Activated naive CD4-positive, alpha-beta T cell treated with anti-CD3 and anti-CD28 coated beads, Interleukin-2, amount 50 U/mL, for 72 hours (primary cell): ENCODE data around the gene TRPM2. TPM values are rescaled to one million over a fixed set of nuclear protein-coding genes. Genes with fewer than 3 reads are reported as not detected.
A peak's percentile ranks its signal among the peaks of the same experiment; 100 is the strongest.
"Not testable (repeated sequence)": the region's sequence is repeated elsewhere in the genome, so short reads cannot be mapped to it uniquely, and the experiment has no call there.

Experiments
- ATAC-seq, 2 donors: fragments of 150-1000 bp; cut with Tn5 transposase; 2 replicates each; pipeline ENCODE4 v1.10.0; 2021; ENCODE audit warnings: mild to moderate bottlenecking in 2 of 2, moderate library complexity in 2 of 2
- DNase-seq, 2 donors: peaks; one replicate each; pipeline ENCODE4 v3.0.0; 2021 to 2022; ENCODE audit warnings: low spot score in 2 of 2
- H3K27ac Mint-ChIP-seq, 2 donors: one replicate each; pipeline ENCODE4 v1.8.0; 2022; ENCODE audit warnings: mild to moderate bottlenecking in 2 of 2, mixed read lengths in 2 of 2
- H3K36me3 Mint-ChIP-seq, 2 donors: one replicate each; pipeline ENCODE4 v1.8.0; 2022; ENCODE audit warnings: mixed read lengths in 2 of 2
- H3K9me3 Mint-ChIP-seq, 2 donors: one replicate each; pipeline ENCODE4 v1.8.0; 2022; ENCODE audit warnings: mixed read lengths in 2 of 2
- total RNA-seq, 2 donors: library from RNA; stranded (reverse); gene quantifications; one replicate each; pipeline ENCODE4 v1.2.3, GENCODE V29; 2022

Gene TRPM2
- total RNA-seq, 2 donors from 2014 or later: 8.5 to 16.3 TPM

DNA sequence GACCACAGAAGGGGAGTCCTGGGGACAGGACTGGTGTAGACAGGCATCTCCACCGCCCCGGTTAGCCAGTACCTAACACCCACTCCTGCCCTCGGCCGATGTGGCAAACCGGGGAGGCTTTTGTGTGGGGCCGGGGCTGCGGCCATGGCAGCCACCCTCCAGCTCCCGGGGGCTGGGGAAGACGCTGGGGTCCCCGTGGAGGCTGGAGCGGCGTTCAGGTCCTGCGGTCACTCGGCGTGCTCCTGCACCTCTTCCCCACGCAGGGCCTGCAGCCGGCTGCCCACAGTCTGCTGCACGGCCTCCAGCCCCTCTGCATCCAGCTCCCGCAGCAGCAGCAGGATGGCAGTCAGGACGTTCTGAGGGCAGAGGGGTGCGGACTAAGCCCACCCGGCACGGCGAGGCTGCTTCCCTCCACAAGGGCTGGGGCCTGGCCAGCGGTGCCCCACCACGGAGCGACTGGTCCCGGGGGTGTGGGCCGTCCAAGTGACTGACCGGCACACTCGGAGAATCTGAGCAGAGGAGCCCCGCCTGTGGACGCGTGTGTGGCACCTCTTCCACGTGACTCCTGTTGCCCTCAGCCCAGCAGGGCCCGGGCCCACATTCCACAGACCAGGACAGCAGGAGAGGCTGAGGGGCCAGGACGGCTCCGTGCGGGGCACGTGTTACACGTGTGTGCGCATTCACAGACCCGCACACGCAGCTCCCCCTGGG is 23.3 kb upstream of the TRPM2 start:
- ATAC-seq: peak in 1 of 2 donors; percentile 2
- H3K27ac Mint-ChIP-seq: peak overlapping the region in 1 of 2 donors; percentile 29
- H3K9me3 Mint-ChIP-seq: no peaks in the 10 kb centered on the region
- H3K36me3 Mint-ChIP-seq: no peaks in the 10 kb centered on the region
- no peak for DNase-seq

DNA sequence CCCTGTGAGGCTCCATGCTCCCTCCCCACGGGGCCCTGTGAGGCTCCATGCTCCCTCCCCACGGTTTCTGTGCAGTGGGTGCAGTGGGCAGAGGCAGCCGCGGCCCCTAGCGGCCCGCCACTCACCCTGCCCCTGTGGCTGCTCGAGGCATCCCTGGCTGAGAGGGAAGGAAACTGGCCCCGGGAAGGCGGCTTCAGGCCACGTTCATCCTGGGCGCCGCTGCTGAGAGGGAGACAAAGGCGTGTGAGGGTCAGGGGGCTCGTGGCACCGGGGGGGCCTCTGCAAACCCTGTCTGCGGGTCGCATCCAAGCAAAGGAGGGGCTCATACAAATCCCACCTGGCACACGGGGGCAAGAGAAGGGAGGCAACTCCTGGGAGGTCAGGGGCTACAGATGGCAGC is 22.7 kb upstream of the TRPM2 start:
- H3K9me3 Mint-ChIP-seq: no peaks in the 10 kb centered on the region
- H3K27ac Mint-ChIP-seq: peak overlapping the region in 1 of 2 donors; percentile 29
- peak in 1 of 2 donors; percentile 1 for ATAC-seq
- H3K36me3 Mint-ChIP-seq: no peaks in the 10 kb centered on the region
- no peak for DNase-seq

DNA sequence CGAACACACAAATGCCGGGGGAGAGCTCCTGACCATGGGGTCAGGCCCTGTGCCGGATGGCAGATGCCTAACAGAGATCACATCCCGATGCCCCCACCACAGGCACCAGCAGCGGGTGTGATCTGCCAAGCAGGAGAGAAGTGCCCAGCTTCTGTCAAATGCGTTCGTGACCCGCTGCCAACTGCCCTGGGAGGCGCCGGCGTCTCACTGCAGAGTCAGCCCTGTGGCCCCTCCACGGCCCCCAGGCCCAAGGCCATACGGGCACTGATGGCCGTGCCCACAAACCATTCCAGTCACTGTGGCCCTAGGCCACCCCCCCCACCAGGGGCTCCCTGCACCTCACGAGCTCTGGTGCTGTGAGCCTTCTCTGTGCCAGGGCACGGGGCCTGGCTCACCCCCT is 22.2 kb upstream of the TRPM2 start:
- Mint-ChIP-seq H3K36me3 (no peaks in the 10 kb centered on the region), H3K27ac (peak overlapping the region; percentile 51 to 87), H3K9me3 (no peaks in the 10 kb centered on the region)
- DNase-seq (no peak), ATAC-seq (no peak)

DNA sequence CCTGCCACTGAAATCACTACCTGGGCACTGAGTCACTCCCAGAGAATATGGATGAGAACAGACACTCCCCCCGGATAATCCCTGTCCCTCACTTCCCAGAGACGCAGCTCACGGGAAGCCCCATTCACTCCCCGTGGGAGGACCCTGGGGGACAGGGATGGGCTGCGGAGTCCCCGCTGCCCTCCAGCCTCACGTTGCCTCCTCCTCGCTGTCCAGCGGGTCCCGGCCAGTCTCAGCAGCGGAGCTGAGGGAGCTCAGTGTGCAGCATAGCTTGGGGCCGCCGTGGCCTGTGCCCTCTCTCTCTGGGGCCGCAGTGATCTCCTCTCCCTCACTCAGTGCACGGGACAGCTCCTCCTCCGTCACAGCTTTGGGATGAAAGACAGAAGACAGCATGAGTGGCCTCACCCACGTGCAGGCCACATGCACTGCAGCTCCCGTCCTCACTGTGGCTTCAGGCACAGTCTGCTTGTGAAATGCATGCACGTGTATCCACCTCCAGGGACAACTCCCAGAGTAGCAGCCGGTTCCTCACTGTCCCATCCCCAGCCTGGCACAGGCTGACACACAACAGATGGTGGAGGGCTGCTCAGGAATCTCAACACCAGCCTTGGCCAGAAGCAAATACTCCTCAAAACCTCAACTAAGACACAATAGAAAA is 21.6 kb upstream of the TRPM2 start:
- ATAC-seq: no peak
- Mint-ChIP-seq H3K36me3 (no peaks in the 10 kb centered on the region), H3K9me3 (no peaks in the 10 kb centered on the region), H3K27ac (peak overlapping the region; percentile 51 to 87)
- DNase-seq: no peak

DNA sequence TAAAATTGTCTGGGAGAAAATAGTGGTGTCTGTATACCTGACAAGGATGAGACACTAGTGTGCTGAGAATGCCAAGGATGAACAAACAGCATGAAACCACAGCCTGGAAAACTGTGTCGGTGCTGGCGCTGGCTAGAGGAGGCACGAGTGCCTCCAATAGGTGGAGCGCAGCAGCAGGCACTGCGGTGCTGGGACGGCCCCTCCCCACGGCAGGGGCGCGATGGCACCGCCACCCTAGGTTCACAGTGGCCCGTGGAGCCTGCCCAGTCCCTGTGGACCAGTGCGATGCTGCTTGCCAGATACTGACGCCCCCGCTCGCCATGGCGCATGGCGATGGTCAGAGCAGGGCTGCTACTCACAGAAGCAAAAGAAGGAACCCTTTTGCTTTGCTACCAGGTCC is 21.0 kb upstream of the TRPM2 start:
- Mint-ChIP-seq H3K9me3 (no peaks in the 10 kb centered on the region), H3K36me3 (no peaks in the 10 kb centered on the region), H3K27ac (peak overlapping the region in 1 of 2 donors; percentile 91)
- no peak for DNase-seq
- no peak for ATAC-seq

DNA sequence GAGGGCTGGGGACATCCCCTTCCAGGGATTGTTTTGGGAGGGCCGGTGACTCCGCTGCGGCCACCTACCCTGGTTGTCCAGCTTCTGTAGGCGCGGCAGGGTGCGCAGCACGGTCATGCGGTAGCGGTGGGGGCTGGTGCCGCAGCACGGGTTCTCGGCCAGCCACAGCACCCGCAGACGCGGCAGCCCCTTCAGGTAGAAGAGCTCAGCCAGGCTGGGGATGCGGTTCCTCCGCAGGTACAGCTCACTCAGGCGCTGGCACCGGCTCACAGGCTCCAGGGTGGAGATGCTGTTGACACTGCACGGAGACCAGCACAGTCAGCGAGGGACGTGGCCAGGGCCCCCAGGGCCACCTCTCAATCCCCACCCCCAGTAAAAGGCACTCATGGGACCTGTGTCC is 20.5 kb upstream of the TRPM2 start:
- no peak for DNase-seq
- peak in 1 of 2 donors; percentile 2 for ATAC-seq
- Mint-ChIP-seq H3K27ac (peak overlapping the region in 1 of 2 donors; percentile 91), H3K36me3 (no peaks in the 10 kb centered on the region), H3K9me3 (no peaks in the 10 kb centered on the region)

DNA sequence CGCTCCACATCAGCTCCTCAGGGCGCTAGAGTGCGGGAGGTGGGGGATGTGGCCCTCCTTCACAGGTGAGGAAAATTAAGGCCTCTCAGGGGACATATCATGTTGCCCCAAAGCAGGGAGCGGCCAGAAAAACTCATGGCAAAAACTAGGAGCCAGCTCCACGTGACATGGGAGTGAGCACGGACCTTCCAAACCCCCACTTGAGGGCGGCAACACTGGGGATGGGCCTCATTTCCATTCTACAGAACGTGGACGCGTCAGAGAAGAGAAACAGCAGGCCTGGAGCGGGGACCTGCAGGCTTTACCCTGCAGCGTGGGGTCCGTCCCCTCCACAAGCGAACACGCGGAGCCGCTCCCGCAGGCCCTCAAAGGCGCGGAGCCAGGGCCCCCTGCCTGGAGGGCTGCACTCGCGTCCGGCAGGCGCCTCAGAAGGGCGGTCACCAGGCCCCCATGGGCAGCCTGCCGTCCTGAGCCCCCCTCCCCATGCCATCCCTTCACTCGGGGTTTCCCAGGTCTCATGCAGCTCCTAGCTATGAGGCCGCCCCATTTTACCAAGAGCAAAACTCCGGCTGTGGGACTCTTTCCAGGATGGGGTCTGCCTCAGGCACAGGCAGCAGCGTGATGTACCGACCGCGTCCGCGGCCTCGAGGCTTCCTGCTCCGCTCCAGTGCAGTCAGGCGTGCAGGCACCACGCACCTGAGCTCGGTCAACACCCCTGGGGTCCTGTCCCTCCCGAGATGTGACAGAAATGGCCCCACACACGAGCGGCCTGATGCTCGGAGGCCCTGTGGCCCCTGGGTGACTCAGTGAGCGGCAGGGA is 19.7 kb upstream of the TRPM2 start:
- DNase-seq (no peak), ATAC-seq (no peak)
- H3K27ac Mint-ChIP-seq: no peak overlapping the region
- no peaks in the 10 kb centered on the region for H3K9me3 Mint-ChIP-seq
- H3K36me3 Mint-ChIP-seq: no peaks in the 10 kb centered on the region

DNA sequence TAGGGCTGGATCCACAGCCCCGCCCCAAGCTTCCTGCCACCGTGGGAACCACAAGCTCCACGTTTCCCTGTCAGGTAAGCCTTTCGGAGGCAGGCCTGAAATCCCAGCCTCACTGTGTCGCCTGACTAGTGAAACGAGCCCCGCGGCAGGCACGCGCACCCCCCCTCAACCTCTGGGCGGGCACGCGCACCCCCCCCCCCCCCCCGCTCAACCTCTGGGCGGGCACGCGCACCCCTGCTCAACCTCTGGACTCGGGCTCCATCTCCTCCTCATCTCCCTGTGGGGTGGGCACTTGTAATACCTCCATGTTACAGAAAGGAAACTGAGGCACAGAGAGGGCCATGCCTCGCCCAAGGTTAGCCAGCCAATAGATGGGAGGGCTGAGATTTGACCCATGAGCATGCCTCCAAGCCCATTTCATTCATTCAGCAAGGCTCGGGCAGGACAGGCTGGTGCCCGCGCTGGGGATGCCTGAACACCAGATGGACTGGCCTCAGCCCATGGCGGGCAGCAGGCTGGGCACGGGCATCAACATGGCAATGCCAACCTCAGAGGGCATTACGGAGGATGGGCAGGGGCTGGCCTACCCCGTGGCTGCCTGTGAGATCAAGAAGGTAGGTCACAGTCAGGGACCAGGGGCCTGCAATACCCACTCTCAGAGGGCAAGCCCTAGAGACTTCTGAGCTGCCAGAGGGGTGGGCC is 18.9 kb upstream of the TRPM2 start:
- no peaks in the 10 kb centered on the region for H3K9me3 Mint-ChIP-seq
- no peak for DNase-seq
- H3K27ac Mint-ChIP-seq: no peak overlapping the region
- ATAC-seq: no peak
- H3K36me3 Mint-ChIP-seq: peaks cover 3% of the 10 kb centered on the region in 2 donors

DNA sequence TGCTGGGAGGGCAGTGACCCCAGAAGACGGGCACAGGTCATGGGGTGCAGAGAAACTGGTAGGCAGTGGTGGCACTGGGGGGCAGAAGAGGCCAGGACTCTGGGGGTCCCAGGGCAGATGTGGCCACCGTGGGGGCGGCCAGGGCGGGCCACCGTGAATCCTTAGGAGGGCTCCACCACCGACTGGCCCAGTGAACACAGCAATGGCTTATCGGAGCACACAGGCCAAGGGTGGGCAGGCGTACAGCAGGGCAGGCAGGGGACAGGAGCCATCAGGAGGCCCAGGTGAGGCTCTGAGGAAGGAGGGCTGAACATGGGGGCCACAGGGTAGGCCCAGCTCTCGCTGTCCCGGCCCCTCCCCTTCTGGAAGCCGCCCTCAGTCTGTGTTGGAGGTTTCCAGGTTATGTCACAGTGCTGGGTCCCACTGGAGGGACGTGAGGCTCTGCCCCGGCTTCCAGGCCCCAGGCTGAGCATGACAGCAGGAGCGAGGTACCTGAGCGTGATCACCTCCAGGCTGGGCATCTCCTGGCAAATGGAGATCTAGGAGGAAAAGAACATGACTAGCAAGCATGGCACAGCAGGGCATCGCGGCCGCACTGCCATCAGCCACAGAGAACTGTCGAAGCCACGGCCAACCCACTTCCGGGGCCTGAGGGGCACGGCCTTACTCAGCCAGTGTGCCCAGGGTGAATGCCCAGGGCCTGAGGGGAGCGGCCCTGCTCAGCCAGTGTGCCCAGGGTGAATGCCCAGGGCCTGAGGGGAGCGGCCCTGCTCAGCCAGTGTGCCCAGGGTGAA is 18.0 kb upstream of the TRPM2 start:
- ATAC-seq (no peak), DNase-seq (no peak)
- Mint-ChIP-seq H3K36me3 (peaks cover 5 to 7% of the 10 kb centered on the region in 2 donors), H3K9me3 (no peaks in the 10 kb centered on the region), H3K27ac (no peak overlapping the region)

DNA sequence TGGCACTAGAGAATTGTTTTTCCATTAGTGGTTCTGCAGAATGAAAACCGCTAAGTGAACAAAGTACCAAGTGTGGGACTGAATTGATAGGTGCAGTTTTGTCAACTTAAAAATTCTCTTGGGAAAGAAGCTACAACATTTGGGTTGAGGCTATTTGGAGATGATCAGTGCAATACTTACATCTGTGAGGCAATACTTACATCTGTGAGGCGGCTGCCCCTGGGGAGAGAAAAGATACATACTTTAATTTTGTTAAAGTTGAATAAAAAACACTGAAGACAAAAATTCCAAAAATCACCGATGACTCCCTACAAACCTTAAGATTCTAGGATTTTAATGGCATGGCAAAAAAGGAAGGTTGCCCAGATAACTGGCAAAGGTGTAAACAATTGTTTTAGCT is 16.0 kb upstream of the TRPM2 start:
- H3K36me3 Mint-ChIP-seq: peaks cover 5 to 7% of the 10 kb centered on the region in 2 donors
- H3K9me3 Mint-ChIP-seq: no peaks in the 10 kb centered on the region
- peak overlapping the region in 1 of 2 donors; percentile 58 for H3K27ac Mint-ChIP-seq
- ATAC-seq: no peak
- no peak for DNase-seq

DNA sequence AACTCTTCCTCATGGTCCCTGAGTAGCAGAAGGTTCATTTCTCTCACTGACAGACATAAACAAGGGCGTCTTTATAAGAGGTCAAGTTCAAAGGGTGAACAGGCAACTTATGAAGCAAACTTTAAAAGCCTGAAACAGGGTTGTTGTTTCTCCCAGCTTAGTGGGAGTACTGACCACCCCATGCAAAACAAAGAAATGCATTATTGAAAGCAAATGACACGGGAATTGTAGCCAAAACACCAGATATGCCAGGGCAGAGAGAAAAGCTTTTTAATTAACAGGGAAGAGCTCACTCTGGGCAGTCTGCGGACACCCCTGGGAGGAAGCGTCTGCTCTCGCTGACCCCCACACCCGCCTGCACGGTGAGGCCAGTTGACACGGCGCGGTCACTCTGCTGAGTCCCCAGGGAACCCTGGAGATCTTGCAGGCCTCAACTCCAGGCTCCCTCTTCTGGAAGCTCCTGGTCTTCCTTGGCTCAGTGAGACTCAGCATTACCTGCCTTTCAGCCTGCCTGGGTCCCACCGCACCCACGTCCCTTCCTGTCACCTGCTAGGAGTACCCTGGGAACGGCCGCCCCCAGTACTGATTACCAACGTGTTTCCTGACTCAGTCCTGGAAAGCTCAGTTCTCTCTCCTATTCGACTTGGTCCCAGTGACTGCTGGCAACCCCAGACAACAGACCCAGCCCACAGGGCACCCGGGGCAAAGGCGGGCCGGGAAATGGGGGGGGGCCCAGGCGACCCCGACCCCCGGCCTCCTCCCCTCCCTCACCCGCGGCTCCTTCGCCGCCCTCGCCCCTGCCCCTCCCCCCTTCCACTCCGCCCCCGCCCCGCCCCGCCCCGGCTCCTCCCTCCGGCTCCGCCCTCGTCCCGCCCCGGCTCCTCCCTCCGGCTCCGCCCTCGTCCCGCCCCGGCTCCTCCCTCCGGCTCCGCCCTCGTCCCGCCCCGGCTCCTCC is 15.2 kb upstream of the TRPM2 start:
- Mint-ChIP-seq H3K9me3 (no peaks in the 10 kb centered on the region), H3K36me3 (peaks cover 5 to 7% of the 10 kb centered on the region in 2 donors), H3K27ac (peak overlapping the region; percentile 0 to 58)
- ATAC-seq (peak; percentile 15 to 24), DNase-seq (no peak)

DNA sequence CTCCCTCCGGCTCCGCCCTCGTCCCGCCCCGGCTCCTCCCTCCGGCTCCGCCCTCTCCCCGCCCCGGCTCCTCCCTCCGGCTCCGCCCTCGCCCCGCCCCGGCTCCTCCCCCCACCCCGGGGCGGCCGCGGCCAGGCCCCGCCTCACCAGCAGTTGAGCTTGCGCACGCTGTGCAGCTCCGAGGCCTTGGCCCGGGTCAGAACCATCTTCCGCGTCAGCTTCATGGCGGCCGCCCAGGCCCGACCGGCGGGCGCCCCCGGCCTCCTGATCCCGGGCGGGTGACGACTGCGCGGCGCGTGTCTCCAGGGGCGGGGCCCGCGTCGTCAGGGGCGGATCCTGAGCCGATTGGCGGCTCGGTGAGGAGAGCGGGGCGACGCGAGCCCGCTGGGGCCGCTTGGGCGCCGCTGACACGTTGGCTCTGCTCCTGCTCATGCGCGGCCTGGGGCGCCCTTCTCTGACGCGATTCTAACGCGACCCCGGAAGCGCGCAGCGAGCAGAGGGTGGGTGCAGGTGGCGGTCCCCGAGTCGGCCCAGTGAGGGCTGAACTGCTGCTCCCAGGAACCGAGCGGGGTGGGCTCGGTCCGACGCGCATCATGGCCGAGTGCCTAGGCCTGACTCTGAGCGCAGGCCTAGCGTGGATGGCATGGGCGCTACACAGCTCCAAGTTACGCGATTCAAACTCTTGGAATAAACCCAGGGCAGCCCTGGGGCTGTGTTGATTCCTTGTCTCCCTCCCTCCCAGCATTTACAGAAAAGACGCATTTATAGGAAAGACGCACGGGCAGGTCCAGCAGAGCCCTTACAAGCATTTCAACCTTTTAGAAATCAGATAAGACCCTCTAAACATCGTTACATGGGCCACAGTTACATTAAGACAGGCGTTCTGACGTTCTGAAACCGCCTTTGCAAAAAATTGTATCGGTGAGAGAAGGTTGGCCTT is 14.2 kb upstream of the TRPM2 start, which contains the start of gene CFAP410:
CFAP410 (minus strand) TSS at position 420 of the 940 bp plus-strand sequence; CDS start at position 224, 196 bp downstream.
- DNase-seq (peak; percentile 93 to 98), ATAC-seq (peak; percentile 94 to 96)
- peak within 1 kb of the TSS; percentile 95 to 96 for H3K27ac Mint-ChIP-seq
- H3K9me3 Mint-ChIP-seq: no peaks in the 10 kb centered on the region
- peaks cover 5 to 7% of the 10 kb centered on the region in 2 donors for H3K36me3 Mint-ChIP-seq

DNA sequence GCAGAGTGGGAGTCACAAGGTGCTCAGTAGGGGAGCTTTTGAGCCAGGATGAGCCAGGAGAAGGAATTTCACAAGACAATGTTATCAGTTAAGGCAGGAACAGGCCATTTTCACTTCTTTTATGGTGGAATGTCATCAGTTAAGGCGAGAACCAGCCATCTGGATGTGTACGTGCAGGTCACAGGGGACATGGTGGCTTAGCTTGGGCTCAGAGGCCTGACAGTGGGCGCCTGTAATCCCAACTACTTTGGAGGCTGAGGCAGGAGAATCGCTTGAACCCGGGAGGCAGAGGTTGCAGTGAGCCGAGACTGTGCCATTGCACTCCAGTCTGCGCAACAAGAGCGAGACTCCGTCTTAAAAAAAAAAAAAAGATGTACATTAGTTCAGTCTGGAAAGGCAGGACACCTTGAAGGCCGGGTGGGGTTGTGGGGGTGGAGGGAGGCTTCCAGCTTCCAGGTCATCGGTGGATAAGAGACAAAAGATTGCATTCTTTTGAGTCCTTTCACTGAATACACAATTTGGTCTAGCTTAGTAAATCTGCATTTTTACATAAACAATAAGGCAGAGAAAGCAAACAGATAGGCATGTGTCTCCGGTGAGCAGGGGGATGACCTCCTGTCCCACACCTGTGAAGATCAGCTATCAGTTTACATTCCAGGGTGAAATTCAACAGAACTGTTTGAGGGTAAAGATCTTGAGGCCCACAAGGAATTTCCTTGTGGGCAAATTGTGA is 11.5 kb upstream of the TRPM2 start:
- H3K9me3 Mint-ChIP-seq, DNase-seq, ATAC-seq, H3K36me3 Mint-ChIP-seq: not testable (repeated sequence)
- peak overlapping the region in 1 of 2 donors; percentile 50 for H3K27ac Mint-ChIP-seq
